Liver (tissue), 9 donors: ENCODE data around the gene ORC5. TPM values are rescaled to one million over a fixed set of nuclear protein-coding genes. Genes with fewer than 3 reads are reported as not detected.

Experiments used
- DNase-seq: peaks from one replicate; pipeline ENCODE4 v3.0.0-alpha.2; 2017; ENCODE audit warnings: low spot score
- H3K27ac ChIP-seq, 2 donors: one replicate each; pipeline ENCODE4 v1.7.0; 2013; ENCODE audit warnings: inconsistent platforms in 2 of 2, low read length in 2 of 2, control low read depth in 1 of 2, low read depth in 1 of 2, mild to moderate bottlenecking in 1 of 2
- H3K27me3 ChIP-seq, 4 donors: one replicate each; pipeline versions ENCODE4 v1.6.1 to v1.7.0; 2013; ENCODE audit warnings: low read length in 3 of 4, inconsistent platforms in 1 of 4, mild to moderate bottlenecking in 1 of 4, moderate library complexity in 1 of 4; ENCODE audit not compliant: control insufficient read depth in 4 of 4, insufficient read depth in 4 of 4
- H3K36me3 ChIP-seq, 4 donors: one replicate each; pipeline versions ENCODE4 v1.6.1 to v1.7.0; 2013; ENCODE audit warnings: low read length in 3 of 4, mild to moderate bottlenecking in 3 of 4, low read depth in 1 of 4, moderate library complexity in 1 of 4; ENCODE audit not compliant: control insufficient read depth in 4 of 4, insufficient read depth in 3 of 4
- H3K4me1 ChIP-seq, 4 donors: one replicate each; pipeline versions ENCODE4 v1.6.1 to v1.7.0; 2013; ENCODE audit warnings: low read length in 3 of 4, mild to moderate bottlenecking in 3 of 4, moderate library complexity in 1 of 4; ENCODE audit not compliant: control insufficient read depth in 4 of 4, insufficient read depth in 4 of 4
- H3K4me3 ChIP-seq, 3 donors: one replicate each; pipeline versions ENCODE4 v1.6.1 to v1.7.0; 2013; ENCODE audit warnings: low read length in 3 of 3, control low read depth in 1 of 3, low read depth in 1 of 3, mild to moderate bottlenecking in 1 of 3
- H3K9ac ChIP-seq, 2 donors: one replicate each; pipeline ENCODE4 v1.7.0; 2013; ENCODE audit warnings: low read length in 2 of 2, mild to moderate bottlenecking in 2 of 2, moderate library complexity in 2 of 2, control low read depth in 1 of 2, low read depth in 1 of 2
- H3K9me3 ChIP-seq, 4 donors: one replicate each; pipeline versions ENCODE4 v1.6.1 to v1.7.0; 2013; ENCODE audit warnings: low read length in 3 of 4; ENCODE audit not compliant: control insufficient read depth in 4 of 4
- CTCF ChIP-seq: fragments of 150-350 bp; IDR thresholded peaks from 2 replicates; pipeline ENCODE4 v1.5.1; 2017; ENCODE audit warnings: improper control_type of control experiment, low read depth, low read length; ENCODE audit not compliant: missing input control
- EGR1 ChIP-seq, 2 donors: IDR thresholded peaks; 2 replicates each; pipeline ENCODE4 v1.6.1; 2016 to 2018; ENCODE audit warnings: antibody characterized with exemption in 2 of 2, low read depth in 2 of 2
- FOXA1 ChIP-seq: IDR thresholded peaks from 2 replicates; pipeline ENCODE4 v1.6.1; 2016; ENCODE audit warnings: antibody characterized with exemption
- FOXA2 ChIP-seq: IDR thresholded peaks from 2 replicates; pipeline ENCODE4 v1.6.1; 2016; ENCODE audit warnings: antibody characterized with exemption
- GABPA ChIP-seq, 2 donors: IDR thresholded peaks in 1 of 2; conservative IDR thresholded peaks in 1 of 2; 2 replicates each; pipeline ENCODE4 v1.6.1; 2016; ENCODE audit warnings: antibody characterized with exemption in 2 of 2, mild to moderate bottlenecking in 1 of 2, moderate library complexity in 1 of 2
- HNF4A ChIP-seq, 2 donors: conservative IDR thresholded peaks; 2 replicates each; pipeline ENCODE4 v1.6.1; 2016; ENCODE audit warnings: antibody characterized with exemption in 2 of 2, mild to moderate bottlenecking in 2 of 2
- HNF4G ChIP-seq: IDR thresholded peaks from 2 replicates; pipeline ENCODE4 v1.6.1; 2016; ENCODE audit warnings: antibody characterized with exemption
- JUND ChIP-seq, 2 donors: IDR thresholded peaks; 2 replicates each; pipeline ENCODE4 v1.6.1; 2016; ENCODE audit warnings: antibody characterized with exemption in 2 of 2
- MAX ChIP-seq: IDR thresholded peaks from 2 replicates; pipeline ENCODE4 v1.6.1; 2016; ENCODE audit warnings: antibody characterized with exemption
- NR2F2 ChIP-seq: IDR thresholded peaks from 2 replicates; pipeline ENCODE4 v1.6.1; 2016; ENCODE audit warnings: antibody characterized with exemption
- RAD21 ChIP-seq, 2 donors: IDR thresholded peaks; 2 replicates each; pipeline ENCODE4 v1.6.1; 2016; ENCODE audit warnings: antibody characterized with exemption in 2 of 2, mild to moderate bottlenecking in 2 of 2
- RXRA ChIP-seq, 2 donors: IDR thresholded peaks; 2 replicates each; pipeline ENCODE4 v1.6.1; 2017 to 2018; ENCODE audit warnings: antibody characterized with exemption in 2 of 2, mild to moderate bottlenecking in 1 of 2
- SP1 ChIP-seq: IDR thresholded peaks from 2 replicates; pipeline ENCODE4 v1.6.1; 2018; ENCODE audit warnings: antibody characterized with exemption, mild to moderate bottlenecking
- TAF1 ChIP-seq: conservative IDR thresholded peaks from 2 replicates; pipeline ENCODE4 v1.6.1; 2016; ENCODE audit warnings: antibody characterized with exemption, mild to moderate bottlenecking
- YY1 ChIP-seq: IDR thresholded peaks from 2 replicates; pipeline ENCODE4 v1.6.1; 2016; ENCODE audit warnings: antibody characterized with exemption, mild to moderate bottlenecking
- ZBTB33 ChIP-seq: IDR thresholded peaks from 2 replicates; pipeline ENCODE4 v1.6.1; 2016; ENCODE audit warnings: antibody characterized with exemption
- WGBS: extraction: QIAGEN DNeasy Blood & Tissue Kit; methylation state at CpG from one replicate; pipeline ENCODE4 v1.1.7; 2013; 5-methylcytosine and 5-hydroxymethylcytosine counted together
- polyA plus RNA-seq, 2 donors: library from polyadenylated mRNA; stranded (reverse) in 1 of 2; unstranded in 1 of 2; fragments of 200-250 nt in 1 of 2; fragments of >200 nt in 1 of 2; fragmentation: Nextera tagmentation in 1 of 2; extraction: Ambion mirVana in 1 of 2; gene quantifications; one replicate each; pipeline versions ENCODE4 v1.2.1 to v1.2.3, GENCODE V29; 2013 to 2015
- total RNA-seq, 2 donors: library from RNA; depleted of rRNA; stranded (reverse); fragments of >200 nt; gene quantifications; one replicate each; pipeline ENCODE4 v1.2.3, GENCODE V29; 2014
- TF ChIP-seq, protein P1 (sequence below): IDR thresholded peaks from 2 replicates; pipeline ENCODE4 v1.6.1; 2016; ENCODE audit warnings: antibody characterized with exemption, mild to moderate bottlenecking
- TF ChIP-seq, protein P2 (sequence below): IDR thresholded peaks from 2 replicates; pipeline ENCODE4 v1.6.1; 2016; ENCODE audit warnings: antibody characterized with exemption
- donor health status: healthy.
- donor health status: healthy.
- donor health status: healthy.
- donor health status: healthy.
- donor health status: healthy.

Gene ORC5
- total and polyA plus RNA-seq, 4 donors = 8.4 to 20.7 (median 11.5) TPM

- 88% methylated on average over 1 of the region's 1 CpG for WGBS
- Histone ChIP-seq H3K27ac (no peak overlapping the region), H3K36me3 (no peaks in the 10 kb centered on the region), H3K9ac (no peak overlapping the region), H3K4me3 (no peak overlapping the region), H3K27me3 (peaks cover 0 to 3% (median under 1%) of the 10 kb centered on the region in 4 donors), H3K9me3 (no peaks in the 10 kb centered on the region), H3K4me1 (peaks cover 0 to 3% (median 0%) of the 10 kb centered on the region in 4 donors)
- DNase-seq = no peak
- TF ChIP-seq EGR1 (IDR thresholded peaks at IDR 0.05; ENCODE audit: low read depth in 2 of 2) (no peak), RXRA (IDR thresholded peaks at IDR 0.05) (no peak), GABPA (IDR thresholded peaks at IDR 0.05 in 1 of 2, conservative IDR thresholded peaks at IDR 0.05 in 1 of 2) (no peak), SP1 (no peak), MAX (no peak), HNF4G (no peak), TAF1 (no peak), RAD21 (IDR thresholded peaks at IDR 0.05) (no peak), YY1 (no peak), FOXA1 (no peak), NR2F2 (no peak), JUND (IDR thresholded peaks at IDR 0.05) (no peak), FOXA2 (no peak), CTCF (no peak), ZBTB33 (no peak), HNF4A (conservative IDR thresholded peaks at IDR 0.05) (no peak)
- TF ChIP-seq, protein P1, sequence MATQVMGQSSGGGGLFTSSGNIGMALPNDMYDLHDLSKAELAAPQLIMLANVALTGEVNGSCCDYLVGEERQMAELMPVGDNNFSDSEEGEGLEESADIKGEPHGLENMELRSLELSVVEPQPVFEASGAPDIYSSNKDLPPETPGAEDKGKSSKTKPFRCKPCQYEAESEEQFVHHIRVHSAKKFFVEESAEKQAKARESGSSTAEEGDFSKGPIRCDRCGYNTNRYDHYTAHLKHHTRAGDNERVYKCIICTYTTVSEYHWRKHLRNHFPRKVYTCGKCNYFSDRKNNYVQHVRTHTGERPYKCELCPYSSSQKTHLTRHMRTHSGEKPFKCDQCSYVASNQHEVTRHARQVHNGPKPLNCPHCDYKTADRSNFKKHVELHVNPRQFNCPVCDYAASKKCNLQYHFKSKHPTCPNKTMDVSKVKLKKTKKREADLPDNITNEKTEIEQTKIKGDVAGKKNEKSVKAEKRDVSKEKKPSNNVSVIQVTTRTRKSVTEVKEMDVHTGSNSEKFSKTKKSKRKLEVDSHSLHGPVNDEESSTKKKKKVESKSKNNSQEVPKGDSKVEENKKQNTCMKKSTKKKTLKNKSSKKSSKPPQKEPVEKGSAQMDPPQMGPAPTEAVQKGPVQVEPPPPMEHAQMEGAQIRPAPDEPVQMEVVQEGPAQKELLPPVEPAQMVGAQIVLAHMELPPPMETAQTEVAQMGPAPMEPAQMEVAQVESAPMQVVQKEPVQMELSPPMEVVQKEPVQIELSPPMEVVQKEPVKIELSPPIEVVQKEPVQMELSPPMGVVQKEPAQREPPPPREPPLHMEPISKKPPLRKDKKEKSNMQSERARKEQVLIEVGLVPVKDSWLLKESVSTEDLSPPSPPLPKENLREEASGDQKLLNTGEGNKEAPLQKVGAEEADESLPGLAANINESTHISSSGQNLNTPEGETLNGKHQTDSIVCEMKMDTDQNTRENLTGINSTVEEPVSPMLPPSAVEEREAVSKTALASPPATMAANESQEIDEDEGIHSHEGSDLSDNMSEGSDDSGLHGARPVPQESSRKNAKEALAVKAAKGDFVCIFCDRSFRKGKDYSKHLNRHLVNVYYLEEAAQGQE = no peak
- TF ChIP-seq, protein P2, sequence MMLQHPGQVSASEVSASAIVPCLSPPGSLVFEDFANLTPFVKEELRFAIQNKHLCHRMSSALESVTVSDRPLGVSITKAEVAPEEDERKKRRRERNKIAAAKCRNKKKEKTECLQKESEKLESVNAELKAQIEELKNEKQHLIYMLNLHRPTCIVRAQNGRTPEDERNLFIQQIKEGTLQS = no peak
Measured at GRCh38 chr7:104254696-104255095, 46.9 kb upstream of the ORC5 start.
